Gastroesophageal sphincter (tissue), 2 donors: ENCODE data around the gene COL1A1.

ENCODE experiments used
- EP300 ChIP-seq: sonication (generic); formaldehyde crosslinking; IDR thresholded peaks from one replicate; pipeline ENCODE4 v1.6.1; 2017; ENCODE audit warnings: antibody characterized with exemption, mild to moderate bottlenecking
- POLR2A ChIP-seq, 2 donors: fragments of 450-650 bp; IDR thresholded peaks; one replicate each; pipeline ENCODE4 v1.6.1; 2017; ENCODE audit warnings: antibody characterized with exemption in 2 of 2, mild to moderate bottlenecking in 2 of 2, moderate library complexity in 1 of 2

DNA sequence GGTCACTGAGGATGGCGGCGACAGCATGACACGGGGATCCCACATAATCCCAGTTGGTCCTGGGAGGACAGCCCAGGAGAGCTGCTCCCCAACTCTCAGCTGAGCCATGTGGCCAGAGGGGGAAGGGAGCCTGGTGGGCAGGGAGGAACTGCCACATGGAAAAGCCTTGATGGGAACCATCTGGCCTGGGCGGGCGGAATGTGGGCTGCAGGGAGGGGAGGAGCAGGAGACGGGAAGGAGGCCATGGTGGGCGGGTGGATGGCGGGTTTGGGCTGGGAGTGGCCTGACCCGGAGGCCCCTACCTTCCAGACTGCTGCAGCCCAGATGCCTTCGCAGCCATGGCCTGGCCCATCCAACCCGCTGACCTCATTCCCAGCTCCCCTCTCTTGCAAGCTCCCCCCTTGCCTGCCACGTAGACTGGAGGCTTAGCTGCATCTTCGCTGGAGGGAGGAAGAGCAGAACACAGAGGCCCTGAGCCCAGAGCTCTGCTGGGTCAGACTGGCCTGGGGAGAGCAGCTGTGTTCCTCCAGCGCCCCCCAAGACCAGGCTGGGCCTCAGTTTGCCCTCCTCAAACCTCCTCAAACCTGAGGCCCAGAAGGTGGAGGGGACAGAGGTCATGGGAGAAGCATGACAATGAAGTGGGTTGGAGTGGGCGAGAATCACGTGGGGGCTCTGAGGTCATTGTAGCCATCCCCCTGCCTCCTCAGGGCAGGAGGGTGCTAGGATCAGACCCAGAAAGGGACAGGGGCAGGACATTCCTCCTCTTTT lies 8.2 kb upstream of the COL1A1 start:
- TF ChIP-seq EP300 = no peak
- peak; percentile 21 to 35 for TF ChIP-seq POLR2A (IDR thresholded peaks at IDR 0.05)
